ACC112 (cell line): Measurements from ENCODE around the gene RNF208.

ENCODE experiments used
- H2AFZ ChIP-seq: fragments of 200-600 bp; sonication (generic); one replicate; pipeline ENCODE4 v1.6.0; 2017; ENCODE audit warnings: antibody characterized with exemption, low read length; ENCODE audit not compliant: unreplicated experiment
- H3K27ac ChIP-seq: fragments of 200-600 bp; sonication (generic); 2 replicates; pipeline ENCODE4 v1.5.1; 2014; ENCODE audit warnings: low read depth, mild to moderate bottlenecking, antibody characterized with exemption, low read length, moderate library complexity
- H3K27me3 ChIP-seq: fragments of 200-600 bp; sonication (generic); 2 replicates; pipeline ENCODE4 v1.6.1; 2014; ENCODE audit warnings: mild to moderate bottlenecking, antibody characterized with exemption, low read length, moderate library complexity, mixed read lengths; ENCODE audit not compliant: insufficient read depth
- H3K36me3 ChIP-seq: fragments of 200-600 bp; sonication (generic); 2 replicates; pipeline ENCODE4 v1.6.1; 2016; ENCODE audit warnings: mild to moderate bottlenecking, antibody characterized with exemption, low read length, moderate library complexity, mixed read lengths; ENCODE audit not compliant: insufficient read depth
- H3K4me1 ChIP-seq: fragments of 200-600 bp; sonication (generic); one replicate; pipeline ENCODE4 v1.6.1; 2016; ENCODE audit warnings: low read length, mixed read lengths; ENCODE audit not compliant: insufficient read depth, unreplicated experiment, control insufficient read depth
- H3K4me3 ChIP-seq: fragments of 200-600 bp; sonication (generic); 2 replicates; pipeline ENCODE4 v1.5.1; 2014; ENCODE audit warnings: mild to moderate bottlenecking, low read depth, low read length
- H3K79me2 ChIP-seq: fragments of 200-600 bp; sonication (generic); one replicate; pipeline ENCODE4 v1.6.0; 2016; ENCODE audit warnings: low read length; ENCODE audit not compliant: control insufficient read depth, unreplicated experiment, insufficient read depth

Gene RNF208

GRCh38 chr9:137178201-137178938 lies 43.7 kb downstream of the RNF208 start:
- no peak overlapping the region for H3K27ac ChIP-seq
- H3K27me3 ChIP-seq, result no peaks in the 10 kb centered on the region
- peaks cover 10% of the 10 kb centered on the region for H3K4me1 ChIP-seq
- H3K79me2 ChIP-seq, result no peaks in the 10 kb centered on the region
- no peak overlapping the region for H3K4me3 ChIP-seq
- no peaks in the 10 kb centered on the region for H3K36me3 ChIP-seq
- H2AFZ ChIP-seq, result no peak overlapping the region

GRCh38 chr9:137176302-137177182 lies 45.5 kb downstream of the RNF208 start:
- H3K4me1 ChIP-seq, result peaks cover 10% of the 10 kb centered on the region
- no peaks in the 10 kb centered on the region for H3K36me3 ChIP-seq

GRCh38 chr9:137175345-137175961 lies 46.6 kb downstream of the RNF208 start:
- Histone ChIP-seq H3K27me3 (peaks cover 5% of the 10 kb centered on the region; the same call in 1 of the 2 replicates), H2AFZ (no peak overlapping the region)

More at GRCh38 chr9:137176302-137177182, 45.5 kb downstream of the RNF208 start:
- H3K27ac ChIP-seq, result no peak overlapping the region
- no peak overlapping the region for H3K4me3 ChIP-seq
- no peak overlapping the region for H2AFZ ChIP-seq
- H3K79me2 ChIP-seq, result no peaks in the 10 kb centered on the region
- no peaks in the 10 kb centered on the region for H3K27me3 ChIP-seq

GRCh38 chr9:137174722-137175293 lies 47.2 kb downstream of the RNF208 start:
- no peak overlapping the region for H2AFZ ChIP-seq
- H3K4me1 ChIP-seq, result peaks cover 10% of the 10 kb centered on the region
- no peaks in the 10 kb centered on the region for H3K36me3 ChIP-seq
- H3K79me2 ChIP-seq, result no peaks in the 10 kb centered on the region
- no peak overlapping the region for H3K4me3 ChIP-seq
- no peak overlapping the region for H3K27ac ChIP-seq
- peaks cover 12% of the 10 kb centered on the region; the same call in 1 of the 2 replicates for H3K27me3 ChIP-seq

More at GRCh38 chr9:137175345-137175961, 46.6 kb downstream of the RNF208 start:
- Histone ChIP-seq H3K36me3 (no peaks in the 10 kb centered on the region), H3K4me3 (no peak overlapping the region), H3K4me1 (peaks cover 10% of the 10 kb centered on the region), H3K79me2 (no peaks in the 10 kb centered on the region), H3K27ac (no peak overlapping the region)

- peaks cover 11% of the 10 kb centered on the region for H3K4me1 ChIP-seq
- no peaks in the 10 kb centered on the region for H3K36me3 ChIP-seq
- H3K4me3 ChIP-seq, result no peak overlapping the region
- H3K27me3 ChIP-seq, result peaks cover 20% of the 10 kb centered on the region; the same call in 1 of the 2 replicates
- no peak overlapping the region for H3K27ac ChIP-seq
- no peak overlapping the region for H2AFZ ChIP-seq
- H3K79me2 ChIP-seq, result no peaks in the 10 kb centered on the region
These were observed 48.0 kb downstream of the RNF208 start for GRCh38 chr9:137173796-137174664.

- no peak overlapping the region for H3K27ac ChIP-seq
- H2AFZ ChIP-seq, result no peak overlapping the region
- no peaks in the 10 kb centered on the region for H3K79me2 ChIP-seq
- no peak overlapping the region for H3K4me3 ChIP-seq
- H3K27me3 ChIP-seq, result peaks cover 27% of the 10 kb centered on the region; the same call in 1 of the 2 replicates
- H3K4me1 ChIP-seq, result peaks cover 5% of the 10 kb centered on the region
- no peaks in the 10 kb centered on the region for H3K36me3 ChIP-seq
These were observed 48.9 kb downstream of the RNF208 start for GRCh38 chr9:137172901-137173795.

GRCh38 chr9:137171149-137171900 lies 50.7 kb downstream of the RNF208 start:
- H3K79me2 ChIP-seq, result no peaks in the 10 kb centered on the region
- H3K36me3 ChIP-seq, result no peaks in the 10 kb centered on the region
- H3K27me3 ChIP-seq, result peaks cover 45% of the 10 kb centered on the region
- H3K4me1 ChIP-seq, result peaks cover 3% of the 10 kb centered on the region
- H3K27ac ChIP-seq, result no peak overlapping the region
- H3K4me3 ChIP-seq, result no peak overlapping the region
- H2AFZ ChIP-seq, result no peak overlapping the region

GRCh38 chr9:137170486-137171148 lies 51.4 kb downstream of the RNF208 start:
- Histone ChIP-seq H3K4me1 (peaks cover 3% of the 10 kb centered on the region), H3K27me3 (peaks cover 52% of the 10 kb centered on the region), H3K36me3 (no peaks in the 10 kb centered on the region), H3K79me2 (no peaks in the 10 kb centered on the region), H3K27ac (no peak overlapping the region), H3K4me3 (no peak overlapping the region), H2AFZ (no peak overlapping the region)
